Activated CD4-positive, alpha-beta memory T cell treated with anti-CD3 and anti-CD28 coated beads, Interleukin-2, amount 10 ng/mL, durations not matched to agents 7 days and 5 days (primary cell): ENCODE results near the gene SH3TC1. TPM values are rescaled to one million over a fixed set of nuclear protein-coding genes. Genes with fewer than 3 reads are reported as not detected.

Source experiments
- CTCF ChIA-PET: fragments of 350-600 bp; sonication (Branson Sonifier 250); formaldehyde crosslinking; loops from one replicate; lab custom pipeline; 2021; ENCODE audit warnings: antibody characterized with exemption, inconsistent platforms; lab: Charles Lee
- POLR2A ChIA-PET: fragments of 350-600 bp; sonication (Branson Sonifier 250); formaldehyde crosslinking; loops from one replicate; lab custom pipeline; 2021; ENCODE audit warnings: antibody characterized with exemption; lab: Charles Lee
- DNase-seq: peaks from one replicate; pipeline ENCODE4 v3.0.0-alpha.2; 2020
- H3K27ac Mint-ChIP-seq: one replicate; pipeline ENCODE4 v1.8.0; 2021; ENCODE audit warnings: mild to moderate bottlenecking, mixed read lengths
- H3K27me3 Mint-ChIP-seq: one replicate; pipeline ENCODE4 v1.8.0; 2021; ENCODE audit warnings: mixed read lengths
- H3K36me3 Mint-ChIP-seq: one replicate; pipeline ENCODE4 v1.8.0; 2021; ENCODE audit warnings: low read depth, mixed read lengths
- H3K4me1 Mint-ChIP-seq: one replicate; pipeline ENCODE4 v1.8.0; 2021; ENCODE audit warnings: mixed read lengths
- H3K4me3 Mint-ChIP-seq: one replicate; pipeline ENCODE4 v1.8.0; 2021; ENCODE audit warnings: mild to moderate bottlenecking, mixed read lengths
- H3K9me3 Mint-ChIP-seq: one replicate; pipeline ENCODE4 v1.8.0; 2021; ENCODE audit warnings: mixed read lengths
- total RNA-seq, 2 experiments: library from RNA; stranded (reverse); gene quantifications; one replicate each; pipeline ENCODE4 v1.2.3, GENCODE V29; 2021

The SH3TC1 gene
- total RNA-seq, 2 experiments from 2014 or later: 16.8 to 19.5 TPM

DNA sequence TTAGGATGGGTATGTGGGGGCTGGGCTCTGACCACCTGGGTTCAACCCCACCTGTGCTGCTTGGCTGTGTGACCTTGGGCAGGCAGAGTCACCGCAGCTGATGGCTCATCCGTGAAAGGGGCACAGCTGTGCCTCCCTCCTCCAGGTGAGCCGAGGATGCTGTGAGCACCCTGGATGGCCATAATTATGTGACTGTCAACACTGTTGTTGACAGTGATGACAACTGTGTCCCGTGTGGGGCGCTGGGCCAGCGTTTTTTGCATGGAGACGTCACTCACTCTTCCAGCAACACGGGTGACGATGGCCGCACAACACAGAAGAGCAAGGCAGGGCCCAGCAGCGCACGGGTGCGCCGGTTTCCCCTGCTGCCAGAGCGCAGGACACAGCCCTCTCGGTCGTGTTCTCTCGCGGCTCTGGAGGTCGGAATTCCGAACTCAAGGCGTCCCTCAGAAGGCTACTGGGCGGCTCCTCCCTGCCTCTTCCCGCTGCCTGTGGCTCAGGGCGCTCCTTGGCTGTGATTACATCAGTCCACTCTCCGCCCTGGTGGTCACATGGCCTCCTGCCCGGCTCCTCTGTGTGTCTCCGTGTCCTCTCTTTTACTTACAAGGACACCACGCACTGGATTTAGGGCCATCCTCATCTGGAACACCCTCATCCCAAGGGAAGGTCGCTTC is 1.3 kb downstream of the SH3TC1 start:
- CTCF ChIA-PET: interaction anchor here (3.5 kb wide), 1 partner anchor 24 kb away, joined by 14 read pairs; no protein-coding TSS in a partner anchor
- POLR2A ChIA-PET: interaction anchor here (1.5 to 2.4 kb wide), 3 partner anchors 18 to 41 kb away, joined by 5 to 12 read pairs (median 8); partner anchors contain the start of gene ABLIM2
- H3K9me3 Mint-ChIP-seq: no peaks in the 10 kb centered on the region

DNA sequence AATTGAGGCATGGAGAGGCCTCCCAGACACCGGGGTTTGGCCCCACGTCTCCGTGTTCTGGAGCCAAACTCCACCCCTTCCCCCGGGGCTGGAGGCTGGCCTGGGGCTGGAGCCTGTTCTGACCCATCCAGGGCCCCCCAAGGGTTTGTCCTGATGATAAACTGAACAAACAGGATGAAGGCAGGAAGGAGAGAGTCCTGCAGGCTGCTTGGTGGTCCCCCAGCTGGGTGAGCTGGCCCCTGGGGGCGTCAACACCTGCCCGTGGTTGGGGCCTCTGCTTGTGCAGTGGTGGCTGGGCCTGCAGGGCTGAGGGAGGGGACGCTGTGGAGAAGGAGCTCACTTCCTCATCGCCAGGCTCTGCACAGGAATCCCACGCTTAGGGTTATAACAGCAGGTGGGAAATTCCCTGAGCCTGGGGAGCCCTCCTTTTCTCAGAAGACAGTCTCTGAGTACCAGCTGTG is 2.3 kb downstream of the SH3TC1 start:
- Mint-ChIP-seq H3K9me3 (no peaks in the 10 kb centered on the region), H3K4me1 (peaks cover 37% of the 10 kb centered on the region), H3K36me3 (no peaks in the 10 kb centered on the region), H3K27me3 (no peaks in the 10 kb centered on the region), H3K4me3 (peak overlapping the region; percentile 85), H3K27ac (peak overlapping the region; percentile 40)
- ChIA-PET POLR2A (interaction anchor here (1.0 to 1.5 kb wide), 2 partner anchors 25 to 27 kb away, joined by 3 to 5 read pairs; no protein-coding TSS in a partner anchor), CTCF (interaction anchor here (3.5 kb wide), 1 partner anchor 25 kb away, joined by 14 read pairs; no protein-coding TSS in a partner anchor)
- DNase-seq: peak; percentile 26

More for the DNA sequence above, 1.3 kb downstream of the SH3TC1 start:
- Mint-ChIP-seq H3K27me3 (no peaks in the 10 kb centered on the region), H3K36me3 (no peaks in the 10 kb centered on the region), H3K4me3 (peak overlapping the region; percentile 85), H3K27ac (peak overlapping the region; percentile 78), H3K4me1 (peaks cover 37% of the 10 kb centered on the region)
- peak; percentile 33 for DNase-seq

DNA sequence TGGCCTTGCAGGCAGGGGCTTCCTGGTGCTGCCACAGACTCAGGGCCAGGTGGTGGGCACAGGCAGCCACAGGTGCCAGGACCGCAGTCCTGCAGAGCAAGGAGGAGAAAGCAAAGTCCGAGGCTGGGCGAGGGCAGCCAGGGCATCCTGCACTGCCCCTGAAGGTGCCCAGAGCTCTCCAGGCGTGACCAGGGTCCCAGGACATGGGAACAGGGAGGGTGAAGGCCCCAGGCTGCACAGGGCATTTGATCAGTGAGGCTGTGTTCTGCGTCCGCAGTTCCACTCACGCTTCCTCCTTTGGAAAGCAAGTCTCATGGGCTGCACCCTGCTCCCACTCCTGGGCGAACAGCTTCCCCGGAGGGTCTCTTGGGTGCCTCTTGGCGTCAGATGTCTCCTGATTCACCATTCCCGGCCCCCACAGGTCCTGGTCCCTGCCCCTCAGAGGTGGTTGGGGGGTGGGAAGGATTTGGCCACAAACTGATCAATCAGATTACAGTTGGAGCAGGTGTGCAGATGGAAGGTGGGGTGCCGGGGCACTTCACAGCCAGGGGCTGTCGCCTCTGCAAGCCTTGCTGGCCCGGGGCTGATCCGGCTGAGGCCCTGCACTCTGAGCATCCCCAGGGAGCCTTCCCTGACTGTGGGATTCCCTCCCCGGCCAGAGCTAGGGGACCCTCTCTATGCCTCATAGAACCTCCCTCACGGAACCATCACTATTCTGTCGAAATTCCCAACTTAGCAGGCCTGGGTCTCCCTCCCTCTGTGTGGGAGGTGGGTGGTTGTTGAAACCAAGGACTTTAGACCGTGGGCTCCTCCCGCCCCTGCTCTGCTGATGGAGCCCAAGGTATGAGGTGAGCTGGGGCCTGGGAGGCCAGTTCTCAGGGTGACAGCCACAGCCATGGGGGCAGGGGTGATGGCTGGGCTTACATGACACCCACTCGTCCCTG is 3.3 kb downstream of the SH3TC1 start:
- DNase-seq: no peak
- H3K36me3 Mint-ChIP-seq: no peaks in the 10 kb centered on the region
- peaks cover 37% of the 10 kb centered on the region for H3K4me1 Mint-ChIP-seq
- H3K4me3 Mint-ChIP-seq: no peak overlapping the region
- H3K27me3 Mint-ChIP-seq: no peaks in the 10 kb centered on the region
- POLR2A ChIA-PET: interaction anchor here (1.0 to 1.5 kb wide), 2 partner anchors 26 kb away, joined by 3 to 5 read pairs; no protein-coding TSS in a partner anchor
- no peaks in the 10 kb centered on the region for H3K9me3 Mint-ChIP-seq
- H3K27ac Mint-ChIP-seq: no peak overlapping the region
- CTCF ChIA-PET: interaction anchor here (3.5 kb wide), 1 partner anchor 26 kb away, joined by 14 read pairs; no protein-coding TSS in a partner anchor

DNA sequence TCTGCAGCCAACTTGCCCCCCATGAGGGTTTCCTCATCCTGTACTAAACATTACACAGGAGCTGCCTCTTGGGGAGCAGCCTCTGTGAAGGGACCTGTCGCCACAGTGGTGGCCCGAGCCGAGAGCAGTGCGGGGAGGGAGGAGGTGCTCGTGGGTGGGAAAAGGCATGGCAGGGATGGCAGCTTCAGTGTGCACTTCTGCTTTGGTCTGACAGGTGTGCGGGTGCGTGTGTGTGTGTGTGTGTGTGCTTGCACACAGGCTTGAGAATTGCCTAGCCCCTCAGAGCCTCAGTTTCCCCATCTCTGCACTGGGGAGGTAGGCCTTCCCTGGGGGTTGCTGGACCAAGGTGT is 3.9 kb downstream of the SH3TC1 start:
- no peak overlapping the region for H3K4me3 Mint-ChIP-seq
- no peak for DNase-seq
- no peak overlapping the region for H3K27ac Mint-ChIP-seq
- no peaks in the 10 kb centered on the region for H3K36me3 Mint-ChIP-seq
- POLR2A ChIA-PET: no interaction called here
- peaks cover 35% of the 10 kb centered on the region for H3K4me1 Mint-ChIP-seq
- CTCF ChIA-PET: no interaction called here
- no peaks in the 10 kb centered on the region for H3K9me3 Mint-ChIP-seq
- H3K27me3 Mint-ChIP-seq: no peaks in the 10 kb centered on the region

DNA sequence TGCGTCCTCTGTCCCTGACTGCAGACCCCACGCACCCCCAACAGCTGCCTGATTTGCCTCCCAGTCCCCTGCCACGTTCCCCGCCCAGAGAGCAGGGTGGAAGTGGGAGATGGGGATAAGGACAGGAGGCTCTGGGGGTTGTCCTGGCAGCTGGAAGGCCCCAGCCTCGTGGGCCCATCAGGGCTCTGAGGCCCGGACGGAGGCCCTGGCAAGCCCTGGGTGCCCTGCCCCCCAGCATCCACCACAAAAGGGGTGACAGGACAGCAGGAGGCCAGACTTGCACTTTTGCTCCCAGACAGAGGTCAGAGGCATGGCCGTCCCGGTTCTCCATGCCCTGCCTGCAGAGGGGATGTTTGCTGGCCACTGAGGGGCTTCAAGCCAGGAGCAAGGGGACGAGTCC is 4.7 kb downstream of the SH3TC1 start:
- peaks cover 27% of the 10 kb centered on the region for H3K4me1 Mint-ChIP-seq
- no peaks in the 10 kb centered on the region for H3K9me3 Mint-ChIP-seq
- H3K27me3 Mint-ChIP-seq: no peaks in the 10 kb centered on the region
- H3K27ac Mint-ChIP-seq: no peak overlapping the region
- no peak for DNase-seq
- CTCF ChIA-PET: no interaction called here
- no peak overlapping the region for H3K4me3 Mint-ChIP-seq
- H3K36me3 Mint-ChIP-seq: no peaks in the 10 kb centered on the region
- POLR2A ChIA-PET: no interaction called here

DNA sequence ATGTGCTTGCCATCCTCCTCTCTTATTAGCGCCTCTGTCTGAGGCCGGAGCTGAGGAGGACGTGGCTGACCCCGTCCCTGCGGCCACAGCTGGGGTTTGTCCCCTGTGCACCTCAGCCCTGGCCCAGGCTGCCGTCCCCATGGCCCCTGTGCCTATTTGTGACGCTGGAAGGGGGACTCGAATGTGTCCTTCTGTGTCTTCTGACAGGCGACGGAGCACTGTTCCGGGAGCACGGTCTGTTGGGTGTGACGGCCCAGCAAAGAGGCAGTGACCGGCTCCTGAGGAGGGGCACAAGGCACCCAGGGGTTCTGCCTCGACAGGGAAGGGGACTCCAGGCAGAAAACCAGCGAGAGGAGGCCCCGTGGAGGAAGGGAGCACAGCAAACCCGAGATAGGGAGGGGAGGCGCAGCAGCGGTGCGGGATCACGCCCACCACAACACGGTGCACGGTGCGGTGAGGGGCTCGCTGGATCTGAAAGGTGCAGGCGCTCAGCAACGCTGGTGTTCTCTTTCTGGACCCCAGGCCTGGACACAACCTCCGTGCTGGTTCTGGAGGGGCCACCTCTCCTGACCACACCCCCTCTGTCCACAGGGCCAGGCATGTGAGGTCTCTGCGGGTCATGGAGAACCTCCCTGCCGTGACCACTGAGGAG is 5.6 kb downstream of the SH3TC1 start:
- no peaks in the 10 kb centered on the region for H3K27me3 Mint-ChIP-seq
- ChIA-PET POLR2A (no interaction called here), CTCF (interaction anchor here (1.0 kb wide), 1 partner anchor 28 kb away, joined by 3 read pairs; no protein-coding TSS in a partner anchor)
- H3K4me3 Mint-ChIP-seq: no peak overlapping the region
- peaks cover 21% of the 10 kb centered on the region for H3K4me1 Mint-ChIP-seq
- no peak for DNase-seq
- no peak overlapping the region for H3K27ac Mint-ChIP-seq
- H3K36me3 Mint-ChIP-seq: no peaks in the 10 kb centered on the region
- H3K9me3 Mint-ChIP-seq: no peaks in the 10 kb centered on the region

DNA sequence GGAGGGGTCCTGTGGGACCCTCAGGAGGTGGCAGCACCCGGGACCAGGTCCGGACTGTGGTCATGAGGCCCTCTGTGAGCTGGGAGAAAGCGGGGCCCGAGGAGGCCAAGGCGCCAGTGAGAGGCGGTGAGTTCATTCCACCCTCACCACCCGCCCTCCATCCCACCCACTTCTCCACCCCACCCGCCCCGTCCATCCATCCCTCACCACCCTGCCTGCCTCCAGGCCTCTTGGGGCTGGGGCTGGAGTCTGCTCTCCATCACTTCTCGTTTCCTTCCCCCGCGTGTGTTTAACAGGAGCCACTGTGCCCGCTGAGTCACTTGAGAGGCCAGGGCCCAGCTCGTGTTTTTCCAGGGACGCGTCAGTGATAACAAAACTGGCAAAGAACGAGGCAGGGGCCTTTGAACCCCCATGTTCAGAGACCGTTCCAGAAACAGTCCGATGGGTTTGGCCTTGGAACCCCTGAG is 6.2 kb downstream of the SH3TC1 start:
- Mint-ChIP-seq H3K4me3 (no peak overlapping the region), H3K27me3 (no peaks in the 10 kb centered on the region), H3K27ac (no peak overlapping the region), H3K9me3 (no peaks in the 10 kb centered on the region), H3K4me1 (peaks cover 16% of the 10 kb centered on the region), H3K36me3 (no peaks in the 10 kb centered on the region)
- CTCF ChIA-PET: interaction anchor here (1.0 kb wide), 1 partner anchor 29 kb away, joined by 3 read pairs; no protein-coding TSS in a partner anchor
- POLR2A ChIA-PET: no interaction called here
- no peak for DNase-seq

DNA sequence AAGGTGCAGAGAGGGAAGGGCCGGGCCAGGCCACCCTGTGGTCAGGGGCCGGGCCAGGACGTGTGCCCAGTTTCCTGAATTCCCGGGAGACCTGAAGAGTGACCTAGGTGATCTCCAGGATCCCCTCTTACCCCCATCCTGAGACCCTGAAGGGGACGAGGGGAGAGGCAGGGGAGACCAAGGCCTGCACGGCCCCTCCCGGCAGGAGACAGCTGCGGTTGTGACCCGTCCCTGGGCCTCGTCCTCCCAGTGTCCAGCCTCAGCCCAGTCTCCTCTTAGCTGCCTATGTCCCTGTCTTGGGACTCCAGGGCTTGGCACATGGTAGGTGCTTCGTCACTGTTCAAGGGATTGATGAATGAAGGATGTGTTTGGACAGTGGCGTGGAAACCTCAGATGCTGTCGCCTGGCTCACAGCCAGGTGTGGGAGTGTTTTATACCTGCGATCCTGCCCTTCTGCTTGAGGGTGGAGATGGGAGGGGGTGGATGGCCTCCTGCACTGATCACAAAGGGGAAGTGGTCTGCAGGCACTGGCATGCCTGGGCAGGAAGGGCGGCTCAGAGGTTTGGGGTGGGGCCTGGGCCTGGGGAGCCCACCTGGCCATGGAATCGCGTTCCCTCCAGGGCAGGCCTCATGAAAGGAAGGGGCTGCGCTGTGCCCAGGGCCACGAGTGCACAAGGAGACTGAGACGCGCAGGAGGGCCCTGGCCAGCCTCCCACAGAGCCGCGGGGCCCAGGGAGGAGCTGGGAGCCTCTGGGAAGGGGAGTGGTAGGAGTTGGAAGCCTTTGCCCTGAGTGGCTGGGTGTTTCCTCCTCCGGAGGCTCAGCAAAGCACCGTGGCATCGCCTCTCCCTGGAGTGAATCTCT is 6.9 kb downstream of the SH3TC1 start:
- POLR2A ChIA-PET: no interaction called here

DNA sequence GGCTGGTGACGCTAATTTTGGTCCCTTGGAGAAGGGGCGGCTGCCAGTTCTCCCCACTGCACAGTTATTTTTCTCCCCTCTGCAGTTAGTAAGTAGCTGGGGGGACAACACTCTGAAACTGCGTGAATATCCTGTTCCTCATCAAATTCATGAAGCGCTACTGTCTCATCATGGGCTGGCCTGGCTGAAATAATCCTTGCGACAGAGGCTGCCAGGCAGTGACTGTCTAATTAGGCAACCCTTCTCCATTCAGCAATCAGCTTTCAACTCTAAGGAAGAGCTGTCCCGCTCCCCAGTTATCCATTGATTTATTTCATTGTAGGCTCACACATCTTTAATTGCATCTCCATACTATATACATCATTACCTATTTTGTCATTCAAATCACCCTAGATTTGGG is 8.2 kb downstream of the SH3TC1 start:
- Mint-ChIP-seq H3K4me1 (no peaks in the 10 kb centered on the region), H3K4me3 (no peak overlapping the region), H3K9me3 (no peaks in the 10 kb centered on the region), H3K36me3 (no peaks in the 10 kb centered on the region), H3K27ac (no peak overlapping the region), H3K27me3 (no peaks in the 10 kb centered on the region)
- no peak for DNase-seq
- ChIA-PET POLR2A (no interaction called here), CTCF (interaction anchor here (0.7 kb wide), 1 partner anchor 1806 kb away, joined by 4 read pairs; no protein-coding TSS in a partner anchor)

More for the DNA sequence above, 6.9 kb downstream of the SH3TC1 start:
- no peaks in the 10 kb centered on the region for H3K36me3 Mint-ChIP-seq
- H3K4me1 Mint-ChIP-seq: peaks cover 9% of the 10 kb centered on the region
- no peaks in the 10 kb centered on the region for H3K9me3 Mint-ChIP-seq
- no peak overlapping the region for H3K27ac Mint-ChIP-seq
- H3K4me3 Mint-ChIP-seq: no peak overlapping the region
- DNase-seq: no peak
- CTCF ChIA-PET: interaction anchor here (1.0 kb wide), 1 partner anchor 29 kb away, joined by 3 read pairs; no protein-coding TSS in a partner anchor
- no peaks in the 10 kb centered on the region for H3K27me3 Mint-ChIP-seq

DNA sequence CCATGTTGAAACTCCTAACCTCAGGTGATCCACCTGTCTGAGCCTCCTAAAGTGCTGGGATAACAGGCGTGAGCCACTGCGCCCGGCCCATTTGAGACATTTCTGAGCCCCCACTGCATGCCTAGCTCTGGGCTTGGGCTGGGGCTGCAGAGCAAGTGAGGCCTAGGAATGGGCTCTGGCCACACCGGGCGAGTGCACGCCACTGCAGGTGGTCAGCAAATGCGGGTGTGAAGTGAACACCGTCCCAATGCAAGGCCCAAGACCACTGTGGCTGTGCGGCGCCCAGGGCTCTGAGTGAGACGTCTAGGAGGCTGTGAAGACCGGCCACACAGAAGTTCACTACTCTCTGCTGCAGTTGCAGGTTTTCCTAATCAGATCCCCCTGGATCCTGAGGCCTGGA is 9.5 kb downstream of the SH3TC1 start:
- Mint-ChIP-seq H3K27ac (no peak overlapping the region), H3K4me1 (no peaks in the 10 kb centered on the region), H3K9me3 (no peaks in the 10 kb centered on the region), H3K4me3 (no peak overlapping the region), H3K36me3 (no peaks in the 10 kb centered on the region), H3K27me3 (no peaks in the 10 kb centered on the region)
- ChIA-PET POLR2A (interaction anchor here (1.0 kb wide), 1 partner anchor 10 kb away, joined by 3 read pairs; the partner anchor contains the start of gene SH3TC1), CTCF (no interaction called here)
- no peak for DNase-seq

DNA sequence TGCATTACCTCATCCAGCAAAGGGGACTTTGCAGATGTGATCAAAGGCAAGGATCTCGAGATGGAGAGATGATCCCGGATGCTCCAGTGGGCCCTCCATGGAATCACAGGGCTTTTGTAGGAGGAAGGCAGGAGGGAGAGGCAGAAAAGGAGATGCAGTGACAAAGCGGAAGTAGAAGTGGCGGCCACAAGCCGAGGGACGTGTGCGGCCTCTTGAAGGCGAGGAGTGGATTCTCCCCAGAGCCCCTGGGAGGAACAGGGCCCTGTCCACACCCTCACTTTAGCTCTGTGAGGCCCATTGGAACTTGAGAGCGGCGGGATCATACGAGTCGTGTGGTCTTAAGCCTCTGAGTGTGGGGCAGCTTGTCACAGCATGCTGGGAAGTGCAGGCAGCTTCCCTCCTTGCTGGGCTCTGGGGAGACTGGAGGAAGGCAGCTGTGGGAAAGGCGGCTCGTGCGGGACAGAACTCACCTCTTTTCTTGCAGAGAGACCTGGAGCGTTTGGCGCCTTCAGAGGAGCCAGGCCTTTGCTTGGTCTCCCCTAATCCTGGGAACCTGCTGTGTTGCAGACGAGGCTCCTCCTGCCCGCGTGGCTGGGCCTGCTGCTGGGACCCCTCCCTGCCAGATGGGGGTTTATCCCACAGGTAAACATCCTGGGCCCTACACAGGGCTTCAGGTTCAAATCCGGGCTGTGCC is 10.2 kb downstream of the SH3TC1 start:
- Mint-ChIP-seq H3K27me3 (no peaks in the 10 kb centered on the region), H3K4me1 (no peaks in the 10 kb centered on the region), H3K36me3 (no peaks in the 10 kb centered on the region), H3K9me3 (no peaks in the 10 kb centered on the region), H3K27ac (no peak overlapping the region), H3K4me3 (no peak overlapping the region)
- ChIA-PET CTCF (no interaction called here), POLR2A (no interaction called here)
- DNase-seq: no peak
